Measurements from ENCODE around the gene EPB41L4B. TPM values are rescaled to one million over a fixed set of nuclear protein-coding genes. Genes with fewer than 3 reads are reported as not detected.

EPB41L4B gene
- polyA plus RNA-seq, 2 donors, result 0.62 to 1.3 TPM

DNA sequence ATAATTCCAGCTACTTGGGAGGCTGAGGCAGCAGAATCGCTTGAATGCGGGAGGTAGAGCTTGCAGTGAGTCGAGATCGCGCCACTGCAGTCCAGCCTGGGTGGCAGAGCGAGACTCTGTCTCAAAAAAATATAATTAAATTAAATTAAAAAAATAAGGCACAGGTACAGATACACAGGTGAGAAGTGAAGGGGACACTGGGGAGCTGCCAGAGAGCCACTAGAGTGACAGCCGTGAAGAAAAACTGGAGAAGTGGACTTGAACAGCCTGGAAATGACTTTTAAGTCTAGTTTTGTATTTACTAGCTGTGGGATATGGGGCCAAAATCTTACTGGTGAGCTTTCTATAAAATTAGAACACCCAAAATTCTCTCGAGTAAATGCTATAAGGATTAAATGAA lies 15.1 kb downstream of the EPB41L4B start:
- no peak overlapping the region for H3K27ac ChIP-seq (ENCODE audit: low read depth in 2 of 2, low read length in 1 of 2)

DNA sequence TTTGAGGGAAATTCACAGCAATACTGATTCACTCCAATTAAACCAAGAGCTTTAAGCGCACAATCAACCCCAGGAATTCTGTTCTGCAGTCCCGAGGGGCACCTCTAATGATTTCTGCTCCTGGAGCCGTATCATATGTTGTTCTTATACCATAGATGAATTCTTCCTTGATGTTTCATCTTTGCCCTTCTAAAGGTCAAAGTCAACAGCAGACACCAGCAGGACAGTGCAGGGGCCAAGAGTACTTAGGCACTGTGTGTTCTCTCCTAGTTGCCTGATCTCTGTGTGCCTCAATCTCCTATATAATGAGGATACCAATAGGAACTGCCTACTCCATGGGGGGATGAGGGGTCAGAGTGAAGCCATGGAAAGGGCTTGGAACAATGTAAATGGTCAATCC lies 16.5 kb downstream of the EPB41L4B start:
- no peak overlapping the region for H3K27ac ChIP-seq (ENCODE audit: low read depth in 2 of 2, low read length in 1 of 2)
- WGBS, 2 donors, result 82 to 83% methylated on average over 3 of the region's 3 CpGs

More for the DNA sequence above, 15.1 kb downstream of the EPB41L4B start:
- no peaks in the 10 kb centered on the region for H3K9me3 ChIP-seq (ENCODE audit: control insufficient read depth in 2 of 2, insufficient read depth in 1 of 2, low read depth in 1 of 2, low read length in 1 of 2)
- no peaks in the 10 kb centered on the region for H3K4me1 ChIP-seq (ENCODE audit: control insufficient read depth in 2 of 2, insufficient read depth in 2 of 2, low read length in 1 of 2)
- H3K36me3 ChIP-seq (ENCODE audit: control insufficient read depth in 2 of 2, insufficient read depth in 2 of 2, low read length in 1 of 2), result no peaks in the 10 kb centered on the region
- H3K4me3 ChIP-seq (ENCODE audit: low read depth in 1 of 2, low read length in 2 of 2), result no peak overlapping the region
- no peaks in the 10 kb centered on the region for H3K27me3 ChIP-seq (ENCODE audit: control insufficient read depth in 1 of 2, insufficient read depth in 2 of 2, low read length in 2 of 2)
- 89 to 96% methylated on average over 8 of the region's 8 CpGs for WGBS, 2 donors

DNA sequence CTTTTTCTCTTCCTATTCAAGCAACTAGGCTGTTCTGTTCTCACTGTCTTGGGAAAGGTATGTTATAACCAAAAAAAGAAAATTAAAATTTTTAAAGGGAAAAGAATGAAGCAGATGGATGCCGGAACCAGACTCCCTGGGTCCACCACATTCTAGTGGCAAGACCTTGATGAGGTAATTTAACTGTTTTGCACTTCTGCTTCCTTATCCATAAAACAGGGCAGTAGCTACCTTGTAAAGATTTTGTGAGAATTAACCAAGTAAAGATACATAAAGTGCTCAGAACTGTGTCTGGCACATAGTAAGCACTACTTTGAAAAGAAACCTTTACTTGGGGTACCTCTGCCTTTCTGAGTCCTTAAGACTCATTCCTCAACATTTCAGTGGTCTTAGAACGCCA lies 17.0 kb downstream of the EPB41L4B start:
- no peak overlapping the region for H3K4me3 ChIP-seq (ENCODE audit: low read depth in 1 of 2, low read length in 2 of 2)
- no peaks in the 10 kb centered on the region for H3K9me3 ChIP-seq (ENCODE audit: control insufficient read depth in 2 of 2, insufficient read depth in 1 of 2, low read depth in 1 of 2, low read length in 1 of 2)
- H3K27me3 ChIP-seq (ENCODE audit: control insufficient read depth in 1 of 2, insufficient read depth in 2 of 2, low read length in 2 of 2), result peaks cover 0 to 1% of the 10 kb centered on the region in 2 donors
- 85 to 89% methylated on average over 2 of the region's 2 CpGs for WGBS, 2 donors
- H3K4me1 ChIP-seq (ENCODE audit: control insufficient read depth in 2 of 2, insufficient read depth in 2 of 2, low read length in 1 of 2), result no peaks in the 10 kb centered on the region
- H3K27ac ChIP-seq (ENCODE audit: low read depth in 2 of 2, low read length in 1 of 2), result no peak overlapping the region
- no peaks in the 10 kb centered on the region for H3K36me3 ChIP-seq (ENCODE audit: control insufficient read depth in 2 of 2, insufficient read depth in 2 of 2, low read length in 1 of 2)

More for the DNA sequence above, 16.5 kb downstream of the EPB41L4B start:
- no peaks in the 10 kb centered on the region for H3K36me3 ChIP-seq (ENCODE audit: control insufficient read depth in 2 of 2, insufficient read depth in 2 of 2, low read length in 1 of 2)
- H3K9me3 ChIP-seq (ENCODE audit: control insufficient read depth in 2 of 2, insufficient read depth in 1 of 2, low read depth in 1 of 2, low read length in 1 of 2), result no peaks in the 10 kb centered on the region
- no peaks in the 10 kb centered on the region for H3K27me3 ChIP-seq (ENCODE audit: control insufficient read depth in 1 of 2, insufficient read depth in 2 of 2, low read length in 2 of 2)
- H3K4me1 ChIP-seq (ENCODE audit: control insufficient read depth in 2 of 2, insufficient read depth in 2 of 2, low read length in 1 of 2), result no peaks in the 10 kb centered on the region
- H3K4me3 ChIP-seq (ENCODE audit: low read depth in 1 of 2, low read length in 2 of 2), result no peak overlapping the region

DNA sequence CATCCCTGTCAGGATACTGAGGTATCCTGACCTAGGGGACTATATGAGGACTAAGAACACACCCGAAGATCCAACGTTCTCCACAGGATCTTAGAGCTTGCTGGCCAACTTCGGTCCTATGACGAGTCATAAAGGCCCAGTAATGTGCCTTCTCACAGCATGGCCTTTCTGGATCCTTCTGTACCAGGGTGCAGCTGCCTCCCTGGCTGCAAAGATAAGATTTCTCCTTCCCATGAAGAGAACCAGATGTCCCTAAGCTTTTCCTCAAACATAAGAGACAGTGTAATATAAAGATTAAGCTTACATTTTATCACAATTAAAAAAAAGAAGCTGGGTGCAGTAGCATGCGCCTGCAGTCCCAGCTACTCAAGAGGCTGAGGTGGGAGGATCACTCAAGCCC lies 18.3 kb downstream of the EPB41L4B start:
- no peaks in the 10 kb centered on the region for H3K36me3 ChIP-seq (ENCODE audit: control insufficient read depth in 2 of 2, insufficient read depth in 2 of 2, low read length in 1 of 2)
- no peaks in the 10 kb centered on the region for H3K4me1 ChIP-seq (ENCODE audit: control insufficient read depth in 2 of 2, insufficient read depth in 2 of 2, low read length in 1 of 2)
- WGBS, 2 donors, result 87 to 91% methylated on average over 5 of the region's 5 CpGs
- H3K27ac ChIP-seq (ENCODE audit: low read depth in 2 of 2, low read length in 1 of 2), result no peak overlapping the region
- H3K4me3 ChIP-seq (ENCODE audit: low read depth in 1 of 2, low read length in 2 of 2), result no peak overlapping the region
- peaks cover 0 to 3% of the 10 kb centered on the region in 2 donors for H3K27me3 ChIP-seq (ENCODE audit: control insufficient read depth in 1 of 2, insufficient read depth in 2 of 2, low read length in 2 of 2)
- no peaks in the 10 kb centered on the region for H3K9me3 ChIP-seq (ENCODE audit: control insufficient read depth in 2 of 2, insufficient read depth in 1 of 2, low read depth in 1 of 2, low read length in 1 of 2)

- no peak overlapping the region for H3K4me3 ChIP-seq (ENCODE audit: low read depth in 1 of 2, low read length in 2 of 2)
- WGBS, 2 donors, result 64 to 75% methylated on average over 2 of the region's 2 CpGs
- H3K36me3 ChIP-seq (ENCODE audit: control insufficient read depth in 2 of 2, insufficient read depth in 2 of 2, low read length in 1 of 2), result no peaks in the 10 kb centered on the region
- no peak overlapping the region for H3K27ac ChIP-seq (ENCODE audit: low read depth in 2 of 2, low read length in 1 of 2)
- H3K4me1 ChIP-seq (ENCODE audit: control insufficient read depth in 2 of 2, insufficient read depth in 2 of 2, low read length in 1 of 2), result no peaks in the 10 kb centered on the region
- H3K27me3 ChIP-seq (ENCODE audit: control insufficient read depth in 1 of 2, insufficient read depth in 2 of 2, low read length in 2 of 2), result peaks cover 0 to 3% of the 10 kb centered on the region in 2 donors
- H3K9me3 ChIP-seq (ENCODE audit: control insufficient read depth in 2 of 2, insufficient read depth in 1 of 2, low read depth in 1 of 2, low read length in 1 of 2), result no peaks in the 10 kb centered on the region
These were observed 19.8 kb downstream of the EPB41L4B start for GRCh38 chr9:109301012-109301411.

DNA sequence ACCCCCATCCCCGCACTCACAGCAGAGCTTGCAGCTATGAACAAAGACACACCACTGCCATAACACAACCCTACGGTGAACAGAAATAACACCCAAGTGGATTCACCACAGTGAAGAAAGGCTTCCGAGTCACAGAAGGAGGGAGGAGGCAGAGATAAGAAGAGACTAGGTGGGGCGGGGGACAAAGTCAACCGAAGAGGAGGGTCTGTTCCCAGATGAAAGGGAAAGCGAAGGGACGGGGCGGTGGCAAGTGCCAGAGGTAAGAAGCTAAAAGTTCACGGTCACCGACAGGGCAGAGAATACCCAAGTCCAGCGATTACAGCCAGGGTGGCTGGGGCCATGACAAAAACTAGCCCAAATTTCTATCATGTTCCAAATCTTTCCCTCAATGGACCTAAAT lies 21.0 kb downstream of the EPB41L4B start:
- peaks cover 0 to 4% of the 10 kb centered on the region in 2 donors for H3K27me3 ChIP-seq (ENCODE audit: control insufficient read depth in 1 of 2, insufficient read depth in 2 of 2, low read length in 2 of 2)
- no peaks in the 10 kb centered on the region for H3K36me3 ChIP-seq (ENCODE audit: control insufficient read depth in 2 of 2, insufficient read depth in 2 of 2, low read length in 1 of 2)
- WGBS, 2 donors, result 83 to 92% methylated on average over 11 of the region's 11 CpGs
- no peak overlapping the region for H3K27ac ChIP-seq (ENCODE audit: low read depth in 2 of 2, low read length in 1 of 2)
- H3K4me1 ChIP-seq (ENCODE audit: control insufficient read depth in 2 of 2, insufficient read depth in 2 of 2, low read length in 1 of 2), result no peaks in the 10 kb centered on the region
- no peak overlapping the region for H3K4me3 ChIP-seq (ENCODE audit: low read depth in 1 of 2, low read length in 2 of 2)
- H3K9me3 ChIP-seq (ENCODE audit: control insufficient read depth in 2 of 2, insufficient read depth in 1 of 2, low read depth in 1 of 2, low read length in 1 of 2), result no peaks in the 10 kb centered on the region

DNA sequence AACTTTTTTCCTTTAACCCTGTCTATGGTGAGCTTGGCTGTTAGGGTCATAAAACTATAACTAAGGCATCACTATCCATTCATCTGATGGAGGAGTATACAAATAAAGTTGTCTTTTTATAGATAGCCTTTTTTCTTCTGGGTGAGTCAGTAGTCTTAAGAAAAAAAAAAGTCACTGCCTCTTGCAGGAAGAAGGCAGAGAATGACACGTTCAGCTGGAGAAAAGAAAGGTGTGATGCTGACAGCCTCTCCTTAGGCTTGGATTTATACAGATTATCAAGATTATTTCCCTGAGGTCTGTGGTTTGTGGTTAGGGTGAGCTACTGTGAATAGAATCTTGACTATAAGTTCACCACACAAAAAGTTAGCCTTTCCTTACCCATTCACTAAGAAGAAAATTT lies 23.0 kb downstream of the EPB41L4B start:
- Histone ChIP-seq H3K36me3 (ENCODE audit: control insufficient read depth in 2 of 2, insufficient read depth in 2 of 2, low read length in 1 of 2) (no peaks in the 10 kb centered on the region), H3K27ac (ENCODE audit: low read depth in 2 of 2, low read length in 1 of 2) (no peak overlapping the region), H3K9me3 (ENCODE audit: control insufficient read depth in 2 of 2, insufficient read depth in 1 of 2, low read depth in 1 of 2, low read length in 1 of 2) (no peaks in the 10 kb centered on the region), H3K4me1 (ENCODE audit: control insufficient read depth in 2 of 2, insufficient read depth in 2 of 2, low read length in 1 of 2) (no peaks in the 10 kb centered on the region), H3K27me3 (ENCODE audit: control insufficient read depth in 1 of 2, insufficient read depth in 2 of 2, low read length in 2 of 2) (peaks cover 0 to 6% of the 10 kb centered on the region in 2 donors), H3K4me3 (ENCODE audit: low read depth in 1 of 2, low read length in 2 of 2) (no peak overlapping the region)
- 7 to 23% methylated on average over 1 of the region's 1 CpG for WGBS, 2 donors

DNA sequence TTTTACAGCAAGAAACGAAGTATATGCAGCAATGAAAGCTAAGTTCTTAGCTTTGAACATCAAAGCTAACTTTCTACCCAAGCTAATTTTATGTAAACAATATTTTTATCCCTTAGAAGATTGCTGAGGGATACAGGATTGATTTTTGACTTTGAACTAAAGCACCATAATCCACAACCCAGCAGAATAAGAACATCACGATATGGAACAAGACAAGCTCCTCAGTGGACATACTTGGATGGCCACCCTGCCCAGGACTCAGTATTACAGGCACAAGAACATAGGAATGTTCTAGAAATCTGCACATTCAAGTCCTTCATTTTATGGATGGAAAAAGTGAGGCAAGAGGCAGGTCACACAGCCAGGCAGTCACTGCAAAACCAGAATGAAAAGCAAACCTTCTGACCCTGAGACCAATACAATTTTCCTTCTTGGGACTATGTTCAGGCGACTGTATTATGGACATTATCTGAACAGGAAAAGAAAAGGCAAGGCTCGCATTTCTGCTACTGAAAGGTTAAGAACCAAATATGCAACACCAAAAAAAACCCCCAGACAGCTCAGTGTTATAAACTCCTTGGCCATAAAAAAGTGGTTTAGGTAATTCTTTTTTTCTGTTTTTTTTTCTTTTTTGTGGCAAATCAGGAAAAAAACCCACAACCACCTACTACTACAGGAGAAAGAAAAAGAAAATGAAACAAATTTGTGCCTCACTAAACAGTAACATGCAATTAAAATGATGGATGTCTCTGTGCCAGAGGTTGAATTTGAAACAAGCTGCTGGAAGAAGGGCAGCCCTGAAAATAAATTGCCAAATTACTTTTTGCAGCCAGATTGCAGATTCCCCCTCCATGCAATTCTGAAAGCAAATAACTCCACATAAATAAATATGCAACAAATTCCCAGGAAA lies 25.4 kb downstream of the EPB41L4B start:
- Histone ChIP-seq H3K4me3 (ENCODE audit: low read depth in 1 of 2, low read length in 2 of 2) (no peak overlapping the region), H3K4me1 (ENCODE audit: control insufficient read depth in 2 of 2, insufficient read depth in 2 of 2, low read length in 1 of 2) (no peaks in the 10 kb centered on the region), H3K27me3 (ENCODE audit: control insufficient read depth in 1 of 2, insufficient read depth in 2 of 2, low read length in 2 of 2) (peaks cover 0 to 6% of the 10 kb centered on the region in 2 donors), H3K36me3 (ENCODE audit: control insufficient read depth in 2 of 2, insufficient read depth in 2 of 2, low read length in 1 of 2) (no peaks in the 10 kb centered on the region), H3K27ac (ENCODE audit: low read depth in 2 of 2, low read length in 1 of 2) (no peak overlapping the region), H3K9me3 (ENCODE audit: control insufficient read depth in 2 of 2, insufficient read depth in 1 of 2, low read depth in 1 of 2, low read length in 1 of 2) (no peaks in the 10 kb centered on the region)
- WGBS, 2 donors, result 50 to 59% methylated on average over 4 of the region's 4 CpGs

GRCh38 chr9:109290385-109290784 lies 30.5 kb downstream of the EPB41L4B start:
- Histone ChIP-seq H3K36me3 (ENCODE audit: control insufficient read depth in 2 of 2, insufficient read depth in 2 of 2, low read length in 1 of 2) (no peaks in the 10 kb centered on the region), H3K4me3 (ENCODE audit: low read depth in 1 of 2, low read length in 2 of 2) (no peak overlapping the region), H3K27ac (ENCODE audit: low read depth in 2 of 2, low read length in 1 of 2) (no peak overlapping the region), H3K9me3 (ENCODE audit: control insufficient read depth in 2 of 2, insufficient read depth in 1 of 2, low read depth in 1 of 2, low read length in 1 of 2) (no peaks in the 10 kb centered on the region), H3K27me3 (ENCODE audit: control insufficient read depth in 1 of 2, insufficient read depth in 2 of 2, low read length in 2 of 2) (peaks cover 0 to 3% of the 10 kb centered on the region in 2 donors), H3K4me1 (ENCODE audit: control insufficient read depth in 2 of 2, insufficient read depth in 2 of 2, low read length in 1 of 2) (peaks cover 0 to 1% of the 10 kb centered on the region in 2 donors)

- Histone ChIP-seq H3K9me3 (ENCODE audit: control insufficient read depth in 2 of 2, insufficient read depth in 1 of 2, low read depth in 1 of 2, low read length in 1 of 2) (no peaks in the 10 kb centered on the region), H3K4me1 (ENCODE audit: control insufficient read depth in 2 of 2, insufficient read depth in 2 of 2, low read length in 1 of 2) (peaks cover 0 to 1% of the 10 kb centered on the region in 2 donors), H3K27ac (ENCODE audit: low read depth in 2 of 2, low read length in 1 of 2) (no peak overlapping the region), H3K27me3 (ENCODE audit: control insufficient read depth in 1 of 2, insufficient read depth in 2 of 2, low read length in 2 of 2) (peaks cover 0 to 2% of the 10 kb centered on the region in 2 donors), H3K4me3 (ENCODE audit: low read depth in 1 of 2, low read length in 2 of 2) (no peak overlapping the region), H3K36me3 (ENCODE audit: control insufficient read depth in 2 of 2, insufficient read depth in 2 of 2, low read length in 1 of 2) (no peaks in the 10 kb centered on the region)
- 69 to 87% methylated on average over 8 of the region's 8 CpGs for WGBS, 2 donors
These were observed 30.9 kb downstream of the EPB41L4B start for GRCh38 chr9:109289931-109290330.
